ENCODE data around the gene CLDN11. TPM values are rescaled to one million over a fixed set of nuclear protein-coding genes. Genes with fewer than 3 reads are reported as not detected.

Gene CLDN11
- total RNA-seq, 4 donors from 2014 or later = 3.0 to 5.2 (median 3.6) TPM

DNA sequence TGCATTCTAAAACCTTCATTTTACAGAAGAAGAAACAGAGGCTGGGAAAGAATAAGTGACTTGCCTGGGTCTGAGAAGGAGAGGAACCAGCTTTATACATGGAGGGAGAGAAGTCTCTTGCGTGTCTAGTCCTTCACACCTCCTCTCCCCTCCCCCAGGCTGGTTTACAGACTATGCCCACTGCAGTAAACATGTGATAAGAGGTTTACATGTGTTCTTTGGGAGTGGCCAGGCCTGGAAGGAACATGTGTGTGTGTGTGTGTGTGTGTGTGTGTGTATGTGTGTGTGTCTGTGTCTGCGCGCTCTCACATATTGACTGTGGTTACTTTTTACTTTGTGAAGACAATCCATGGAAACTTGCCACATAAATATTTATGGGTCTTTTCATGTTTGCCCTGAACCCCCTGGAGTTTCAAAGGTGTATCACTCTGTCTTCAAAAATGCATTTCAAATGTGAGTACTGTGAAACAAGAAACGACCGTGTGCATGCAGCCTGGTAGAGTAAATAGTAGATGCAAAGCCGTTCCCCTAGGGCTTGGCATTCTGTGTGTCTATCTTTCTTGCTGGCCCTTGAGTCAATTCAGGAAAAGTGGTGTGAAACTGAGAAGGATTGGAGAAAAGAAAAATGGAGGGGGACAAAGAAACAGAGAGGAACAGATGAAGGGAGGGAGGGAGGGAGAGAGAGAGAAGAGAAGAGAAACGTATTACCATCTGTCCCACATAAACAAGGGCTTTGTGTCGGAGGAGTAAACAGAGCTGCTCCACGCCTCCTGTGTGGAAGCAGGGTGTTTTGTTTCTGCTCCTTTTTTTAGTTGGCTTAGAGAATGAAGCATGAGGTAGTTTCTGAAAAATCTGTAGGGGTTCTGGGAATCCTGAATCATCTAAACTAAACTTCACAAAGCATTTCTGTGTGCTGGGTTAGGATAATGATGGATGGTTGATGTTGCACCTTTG, 51.7 kb downstream of the CLDN11 start:
- Histone ChIP-seq H3K27me3 (peaks cover 0 to 10% (median 0%) of the 10 kb centered on the region in 4 donors), H3K4me1 (no peaks in the 10 kb centered on the region), H3K9me3 (no peaks in the 10 kb centered on the region), H3K4me3 (no peak overlapping the region), H3K36me3 (no peaks in the 10 kb centered on the region), H3K27ac (replicated peaks in 1 of 4) (no peak overlapping the region)
- 48% methylated on average over 9 of the region's 9 CpGs for WGBS
- no peak for DNase-seq (ENCODE audit: extremely low spot score)
- intact Hi-C loops (cut with DNase I) = no loop called here
- TF ChIP-seq POLR2A (IDR thresholded peaks at IDR 0.05; ENCODE audit: low read depth) (no peak), EP300 (IDR thresholded peaks at IDR 0.05) (no peak)
- TF ChIP-seq, protein P1, sequence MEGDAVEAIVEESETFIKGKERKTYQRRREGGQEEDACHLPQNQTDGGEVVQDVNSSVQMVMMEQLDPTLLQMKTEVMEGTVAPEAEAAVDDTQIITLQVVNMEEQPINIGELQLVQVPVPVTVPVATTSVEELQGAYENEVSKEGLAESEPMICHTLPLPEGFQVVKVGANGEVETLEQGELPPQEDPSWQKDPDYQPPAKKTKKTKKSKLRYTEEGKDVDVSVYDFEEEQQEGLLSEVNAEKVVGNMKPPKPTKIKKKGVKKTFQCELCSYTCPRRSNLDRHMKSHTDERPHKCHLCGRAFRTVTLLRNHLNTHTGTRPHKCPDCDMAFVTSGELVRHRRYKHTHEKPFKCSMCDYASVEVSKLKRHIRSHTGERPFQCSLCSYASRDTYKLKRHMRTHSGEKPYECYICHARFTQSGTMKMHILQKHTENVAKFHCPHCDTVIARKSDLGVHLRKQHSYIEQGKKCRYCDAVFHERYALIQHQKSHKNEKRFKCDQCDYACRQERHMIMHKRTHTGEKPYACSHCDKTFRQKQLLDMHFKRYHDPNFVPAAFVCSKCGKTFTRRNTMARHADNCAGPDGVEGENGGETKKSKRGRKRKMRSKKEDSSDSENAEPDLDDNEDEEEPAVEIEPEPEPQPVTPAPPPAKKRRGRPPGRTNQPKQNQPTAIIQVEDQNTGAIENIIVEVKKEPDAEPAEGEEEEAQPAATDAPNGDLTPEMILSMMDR (IDR thresholded peaks at IDR 0.05) = no peak

DNA sequence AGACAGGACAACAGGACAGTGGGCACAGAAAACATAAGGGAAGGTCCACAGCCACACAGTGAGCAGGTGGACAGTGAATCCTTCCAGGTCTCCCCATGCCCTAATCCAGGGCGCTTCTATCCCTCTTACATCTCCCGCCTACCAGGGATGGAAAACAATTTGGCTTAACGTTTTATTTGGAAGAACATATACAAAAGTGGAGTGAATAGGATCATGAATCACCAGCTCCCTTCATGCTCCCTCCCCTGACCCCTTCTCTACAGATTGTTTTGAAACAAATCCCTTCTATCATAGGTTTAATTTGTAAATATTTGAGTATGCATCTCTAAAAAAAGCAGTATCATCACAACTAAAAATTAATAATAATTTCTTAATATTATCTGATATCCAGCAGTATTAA, 52.5 kb downstream of the CLDN11 start:
- H3K36me3 ChIP-seq = no peaks in the 10 kb centered on the region
- no peak for DNase-seq (ENCODE audit: extremely low spot score)
- intact Hi-C loops (cut with DNase I) = no loop called here
- 43% methylated on average over 3 of the region's 3 CpGs for whole genome bisulfite sequencing
- H3K9me3 ChIP-seq = no peaks in the 10 kb centered on the region
- H3K4me3 ChIP-seq = no peak overlapping the region
- no peaks in the 10 kb centered on the region for H3K4me1 ChIP-seq
- peaks cover 0 to 10% (median 0%) of the 10 kb centered on the region in 4 donors for H3K27me3 ChIP-seq
- no peak for TF ChIP-seq EP300 (IDR thresholded peaks at IDR 0.05)
- no peak for TF ChIP-seq POLR2A (IDR thresholded peaks at IDR 0.05; ENCODE audit: low read depth)
- TF ChIP-seq, protein P1 (IDR thresholded peaks at IDR 0.05) = no peak
- TF ChIP-seq POLR2AphosphoS5 (IDR thresholded peaks at IDR 0.05) = no peak
- no peak overlapping the region for H3K27ac ChIP-seq (replicated peaks in 1 of 4)

DNA sequence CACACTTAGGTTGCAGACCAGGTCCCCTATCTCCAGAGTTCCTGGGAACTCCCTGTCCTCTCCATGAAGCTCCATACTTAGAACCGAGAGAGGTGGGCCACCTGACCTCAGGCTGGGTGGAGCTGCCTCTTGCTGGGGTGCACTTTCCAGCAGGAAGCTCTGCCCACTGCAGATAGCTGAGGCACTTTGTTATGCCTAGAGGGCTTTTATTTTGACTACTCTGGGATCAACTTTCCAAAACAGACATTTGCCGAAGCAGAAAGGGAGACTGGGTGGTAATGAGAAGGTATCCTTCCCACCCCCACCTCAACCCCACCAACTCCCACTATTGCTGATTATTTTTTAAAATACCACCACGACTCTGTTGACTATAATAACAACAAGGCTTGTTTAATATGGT, 54.7 kb downstream of the CLDN11 start:
- Histone ChIP-seq H3K9me3 (no peaks in the 10 kb centered on the region), H3K4me3 (no peak overlapping the region), H3K27me3 (peaks cover 0 to 10% (median 0%) of the 10 kb centered on the region in 4 donors), H3K27ac (replicated peaks in 1 of 4) (no peak overlapping the region), H3K4me1 (no peaks in the 10 kb centered on the region), H3K36me3 (no peaks in the 10 kb centered on the region)
- 45% methylated on average over 3 of the region's 3 CpGs for WGBS
- DNase-seq (ENCODE audit: extremely low spot score) = no peak
- no peak for TF ChIP-seq POLR2A (IDR thresholded peaks at IDR 0.05; ENCODE audit: low read depth)
- intact Hi-C loops (cut with DNase I) = no loop called here

DNA sequence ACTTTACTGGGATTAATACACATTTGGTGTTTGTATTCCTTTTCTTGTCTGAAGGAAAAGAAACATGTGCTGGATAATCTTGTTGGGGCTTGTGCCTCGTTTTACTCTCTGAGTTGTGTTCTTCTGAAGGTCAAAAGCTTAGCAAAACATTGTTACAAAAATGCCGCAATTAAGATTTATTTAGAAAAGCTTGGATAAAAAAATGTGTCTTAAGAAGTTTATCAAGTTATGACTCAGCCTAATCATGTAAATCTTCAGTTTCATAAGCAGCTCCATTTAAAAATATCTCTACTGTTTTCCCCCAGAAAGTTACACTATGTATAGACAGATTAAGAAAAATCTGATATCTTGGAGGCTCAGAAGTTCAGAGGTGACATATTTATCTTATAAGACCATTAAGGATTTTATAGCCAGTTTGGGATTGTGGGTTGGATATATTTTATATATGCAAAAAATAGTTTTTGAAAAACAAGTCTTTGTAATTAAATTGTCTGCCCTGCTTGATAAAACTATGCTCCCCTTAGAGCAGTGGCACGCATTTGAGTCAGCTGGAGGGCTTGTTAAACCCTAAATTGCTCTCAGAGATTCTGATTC, 56.5 kb downstream of the CLDN11 start:
- H3K4me3 ChIP-seq = no peak overlapping the region
- H3K4me1 ChIP-seq = no peaks in the 10 kb centered on the region
- peaks cover 0 to 10% (median 0%) of the 10 kb centered on the region in 4 donors for H3K27me3 ChIP-seq
- TF ChIP-seq POLR2AphosphoS5 (IDR thresholded peaks at IDR 0.05) (no peak), EP300 (IDR thresholded peaks at IDR 0.05) (no peak), POLR2A (IDR thresholded peaks at IDR 0.05; ENCODE audit: low read depth) (no peak)
- TF ChIP-seq, protein P1 (IDR thresholded peaks at IDR 0.05) = no peak
- no peaks in the 10 kb centered on the region for H3K9me3 ChIP-seq
- WGBS = 66% methylated on average over 3 of the region's 3 CpGs
- no peak for DNase-seq (ENCODE audit: extremely low spot score)
- no peak overlapping the region for H3K27ac ChIP-seq (replicated peaks in 1 of 4)
- H3K36me3 ChIP-seq = no peaks in the 10 kb centered on the region
- intact Hi-C loops (cut with DNase I) = no loop called here

DNA sequence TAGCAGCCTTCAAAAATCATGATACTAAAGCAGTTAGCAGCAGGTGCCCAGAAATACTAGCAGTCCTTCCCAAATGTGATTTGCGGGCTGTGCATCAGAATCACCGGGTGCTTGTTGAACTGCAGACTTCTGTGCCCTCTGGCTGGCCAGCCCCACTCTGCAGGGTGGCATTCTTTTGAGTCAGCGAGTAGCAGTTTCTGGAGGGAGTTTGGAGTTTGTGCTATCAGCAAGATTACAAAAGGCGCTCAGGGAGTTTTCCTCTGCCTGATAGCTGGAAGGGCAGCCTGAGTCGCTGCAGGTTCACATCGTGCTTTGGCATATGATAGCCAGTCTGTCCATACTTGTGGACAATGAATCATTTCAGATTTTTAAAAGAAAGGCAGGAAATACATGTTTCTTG, 57.6 kb downstream of the CLDN11 start:
- H3K36me3 ChIP-seq = no peaks in the 10 kb centered on the region
- TF ChIP-seq POLR2AphosphoS5 (IDR thresholded peaks at IDR 0.05) (no peak), POLR2A (IDR thresholded peaks at IDR 0.05; ENCODE audit: low read depth) (no peak), EP300 (IDR thresholded peaks at IDR 0.05) (no peak)
- TF ChIP-seq, protein P1 (IDR thresholded peaks at IDR 0.05) = no peak
- intact Hi-C loops (cut with DNase I) = no loop called here
- H3K27ac ChIP-seq (replicated peaks in 1 of 4) = no peak overlapping the region
- DNase-seq (ENCODE audit: extremely low spot score) = no peak
- H3K4me1 ChIP-seq = no peaks in the 10 kb centered on the region
- H3K27me3 ChIP-seq = peaks cover 0 to 10% (median 0%) of the 10 kb centered on the region in 4 donors
- no peaks in the 10 kb centered on the region for H3K9me3 ChIP-seq
- no peak overlapping the region for H3K4me3 ChIP-seq
- 73% methylated on average over 6 of the region's 6 CpGs for WGBS

Data from esophagus muscularis mucosa (tissue), 4 donors.